ENCODE data around the gene AGA. TPM values are rescaled to one million over a fixed set of nuclear protein-coding genes. Genes with fewer than 3 reads are reported as not detected.

AGA gene
- total RNA-seq, 2 donors from 2014 or later, result 6.9 to 8.4 TPM

GRCh38 chr4:177450426-177451107 is 8.3 kb upstream of the AGA start:
- DNase-seq, result no peak
- intact Hi-C loops (cut with DNase I), result no loop called here
- ATAC-seq, result no peak

- DNase-seq (no peak), ATAC-seq (no peak)
- intact Hi-C loops (cut with DNase I), result no loop called here
Observed at GRCh38 chr4:177448850-177449249, 6.6 kb upstream of the AGA start.

GRCh38 chr4:177447417-177448004 is 5.3 kb upstream of the AGA start:
- no peak for DNase-seq
- no peak for ATAC-seq
- intact Hi-C loops (cut with DNase I), result no loop called here

- ATAC-seq (no peak), DNase-seq (no peak)
- intact Hi-C loops (cut with DNase I), result no loop called here
Observed at GRCh38 chr4:177446586-177446985, 4.3 kb upstream of the AGA start.

GRCh38 chr4:177444911-177445736 is 2.9 kb upstream of the AGA start:
- DNase-seq, result no peak
- intact Hi-C loops (cut with DNase I), result no loop called here
- no peak for ATAC-seq

GRCh38 chr4:177441061-177441802 is 1.0 kb downstream of the AGA start:
- intact Hi-C loops (cut with DNase I), result no loop called here
- no peak for DNase-seq

GRCh38 chr4:177436456-177436855 is 5.8 kb downstream of the AGA start:
- ATAC-seq (no peak), DNase-seq (no peak)
- intact Hi-C loops (cut with DNase I), result loop anchor here in 1 of 2 donors (10.0 kb wide), 1 partner anchor 132 kb away; the partner anchor contains the start of gene NEIL3

More at GRCh38 chr4:177441061-177441802, 1.0 kb downstream of the AGA start:
- ATAC-seq, result no peak

- intact Hi-C loops (cut with DNase I), result loop anchor here in 1 of 2 donors (10.0 kb wide), 1 partner anchor 130 kb away; the partner anchor contains the start of gene NEIL3
- ATAC-seq (no peak), DNase-seq (no peak)
Observed at GRCh38 chr4:177434667-177435066, 7.6 kb downstream of the AGA start.

GRCh38 chr4:177427192-177427591 is 15.0 kb downstream of the AGA start:
- no peak for ATAC-seq
- intact Hi-C loops (cut with DNase I), result no loop called here
- no peak for DNase-seq

- intact Hi-C loops (cut with DNase I), result no loop called here
- ATAC-seq, result no peak
Observed at GRCh38 chr4:177419434-177419833, 22.8 kb downstream of the AGA start.

GRCh38 chr4:177413656-177414055 is 28.6 kb downstream of the AGA start:
- ATAC-seq (no peak), DNase-seq (no peak)
- intact Hi-C loops (cut with DNase I), result no loop called here

More at GRCh38 chr4:177419434-177419833, 22.8 kb downstream of the AGA start:
- no peak for DNase-seq

GRCh38 chr4:177413076-177413475 is 29.2 kb downstream of the AGA start:
- no peak for DNase-seq
- no peak for ATAC-seq
- intact Hi-C loops (cut with DNase I), result no loop called here

- DNase-seq (no peak), ATAC-seq (no peak)
- intact Hi-C loops (cut with DNase I), result no loop called here
Observed at GRCh38 chr4:177411996-177412395, 30.2 kb downstream of the AGA start.

GRCh38 chr4:177410566-177410965 is 31.7 kb downstream of the AGA start:
- intact Hi-C loops (cut with DNase I), result no loop called here
- DNase-seq (no peak), ATAC-seq (no peak)

- ATAC-seq, result no peak
- intact Hi-C loops (cut with DNase I), result no loop called here
- no peak for DNase-seq
Observed at GRCh38 chr4:177408023-177408422, 34.2 kb downstream of the AGA start.

GRCh38 chr4:177405508-177405907 is 36.7 kb downstream of the AGA start:
- DNase-seq (no peak), ATAC-seq (no peak)
- intact Hi-C loops (cut with DNase I), result no loop called here

GRCh38 chr4:177404986-177405385 is 37.3 kb downstream of the AGA start:
- ATAC-seq, result no peak
- no peak for DNase-seq
- intact Hi-C loops (cut with DNase I), result no loop called here

- ATAC-seq (no peak), DNase-seq (no peak)
- intact Hi-C loops (cut with DNase I), result no loop called here
Observed at GRCh38 chr4:177404342-177404741, 37.9 kb downstream of the AGA start.

GRCh38 chr4:177403746-177404145 is 38.5 kb downstream of the AGA start:
- intact Hi-C loops (cut with DNase I), result no loop called here
- ATAC-seq (no peak), DNase-seq (no peak)

All from left cardiac atrium (tissue), 4 donors.